Vagina (tissue), 2 donors: ENCODE data around the gene NAA11.

Experiments used
- POLR2A ChIP-seq, 2 donors: fragments of 450-650 bp; IDR thresholded peaks; one replicate each; pipeline ENCODE4 v1.6.1; 2017; ENCODE audit warnings: antibody characterized with exemption in 2 of 2, mild to moderate bottlenecking in 2 of 2, moderate library complexity in 2 of 2
- TF ChIP-seq, protein P1 (sequence below), 3 experiments: fragments of 450-650 bp in 2 of 3; fragments of 200-600 bp in 1 of 3; sonication (generic) in 1 of 3; IDR thresholded peaks; one replicate each; pipeline ENCODE4 v1.5.1; 2017 to 2019; ENCODE audit warnings: antibody characterized with exemption in 3 of 3, mild to moderate bottlenecking in 2 of 3, moderate library complexity in 2 of 3

DNA sequence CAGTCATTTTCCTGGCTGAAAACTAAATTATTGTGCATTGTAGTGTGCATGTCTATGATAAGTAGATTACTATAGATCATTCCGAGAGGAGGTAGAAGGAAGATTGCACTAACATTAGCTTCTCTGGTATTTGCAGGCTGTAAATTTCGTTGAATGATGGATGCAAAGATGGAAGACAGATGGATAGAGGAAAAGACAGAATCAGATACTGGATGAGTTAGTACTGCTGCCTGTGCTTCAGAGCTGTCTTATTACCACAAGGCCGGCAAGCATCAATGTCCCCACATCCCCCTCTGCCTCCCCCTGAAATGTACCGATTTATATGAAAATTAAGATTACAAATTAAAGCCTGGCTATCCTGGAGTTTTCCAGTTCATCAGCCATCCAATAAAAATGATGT, 17.7 kb downstream of the NAA11 start:
- TF ChIP-seq, protein P1, sequence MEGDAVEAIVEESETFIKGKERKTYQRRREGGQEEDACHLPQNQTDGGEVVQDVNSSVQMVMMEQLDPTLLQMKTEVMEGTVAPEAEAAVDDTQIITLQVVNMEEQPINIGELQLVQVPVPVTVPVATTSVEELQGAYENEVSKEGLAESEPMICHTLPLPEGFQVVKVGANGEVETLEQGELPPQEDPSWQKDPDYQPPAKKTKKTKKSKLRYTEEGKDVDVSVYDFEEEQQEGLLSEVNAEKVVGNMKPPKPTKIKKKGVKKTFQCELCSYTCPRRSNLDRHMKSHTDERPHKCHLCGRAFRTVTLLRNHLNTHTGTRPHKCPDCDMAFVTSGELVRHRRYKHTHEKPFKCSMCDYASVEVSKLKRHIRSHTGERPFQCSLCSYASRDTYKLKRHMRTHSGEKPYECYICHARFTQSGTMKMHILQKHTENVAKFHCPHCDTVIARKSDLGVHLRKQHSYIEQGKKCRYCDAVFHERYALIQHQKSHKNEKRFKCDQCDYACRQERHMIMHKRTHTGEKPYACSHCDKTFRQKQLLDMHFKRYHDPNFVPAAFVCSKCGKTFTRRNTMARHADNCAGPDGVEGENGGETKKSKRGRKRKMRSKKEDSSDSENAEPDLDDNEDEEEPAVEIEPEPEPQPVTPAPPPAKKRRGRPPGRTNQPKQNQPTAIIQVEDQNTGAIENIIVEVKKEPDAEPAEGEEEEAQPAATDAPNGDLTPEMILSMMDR (IDR thresholded peaks at IDR 0.05), result no peak
- no peak for TF ChIP-seq POLR2A (IDR thresholded peaks at IDR 0.05)
